GM21786 (cell line): ENCODE data around the gene PDE6B.
"Not testable (repeated sequence)": the region's sequence is repeated elsewhere in the genome, so short reads cannot be mapped to it uniquely, and the experiment has no call there.

Experiments
- ATAC-seq: cut with Tn5 transposase; IDR thresholded peaks from one replicate; pipeline ENCODE4 v1.9.1; 2021; ENCODE audit not compliant: unreplicated experiment

Gene PDE6B

GRCh38 chr4:668219-668618 is 42.8 kb downstream of the PDE6B start:
- not testable (repeated sequence) for ATAC-seq

GRCh38 chr4:669806-670559 is 44.6 kb downstream of the PDE6B start:
- not testable (repeated sequence) for ATAC-seq

DNA sequence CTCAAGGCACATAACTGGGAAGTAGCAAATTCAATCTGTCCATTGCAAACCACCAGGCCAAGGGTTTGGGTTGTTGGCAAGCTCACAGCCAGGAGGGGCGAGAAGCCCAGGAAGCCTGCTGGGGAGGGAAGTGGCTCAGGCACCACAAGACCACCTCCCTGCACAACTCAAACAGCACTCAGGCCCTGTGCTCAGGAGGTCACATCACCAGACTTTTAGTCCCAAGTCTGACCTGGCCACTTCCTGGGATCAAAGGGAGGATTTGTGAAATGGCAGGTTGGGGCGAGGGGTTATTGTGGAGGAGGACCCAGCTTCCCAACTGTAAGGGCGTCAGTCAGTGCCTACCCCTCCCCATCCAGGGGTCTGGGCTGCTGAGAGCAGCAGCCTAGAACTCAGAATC is 46.4 kb downstream of the PDE6B start:
- ATAC-seq: no peak

DNA sequence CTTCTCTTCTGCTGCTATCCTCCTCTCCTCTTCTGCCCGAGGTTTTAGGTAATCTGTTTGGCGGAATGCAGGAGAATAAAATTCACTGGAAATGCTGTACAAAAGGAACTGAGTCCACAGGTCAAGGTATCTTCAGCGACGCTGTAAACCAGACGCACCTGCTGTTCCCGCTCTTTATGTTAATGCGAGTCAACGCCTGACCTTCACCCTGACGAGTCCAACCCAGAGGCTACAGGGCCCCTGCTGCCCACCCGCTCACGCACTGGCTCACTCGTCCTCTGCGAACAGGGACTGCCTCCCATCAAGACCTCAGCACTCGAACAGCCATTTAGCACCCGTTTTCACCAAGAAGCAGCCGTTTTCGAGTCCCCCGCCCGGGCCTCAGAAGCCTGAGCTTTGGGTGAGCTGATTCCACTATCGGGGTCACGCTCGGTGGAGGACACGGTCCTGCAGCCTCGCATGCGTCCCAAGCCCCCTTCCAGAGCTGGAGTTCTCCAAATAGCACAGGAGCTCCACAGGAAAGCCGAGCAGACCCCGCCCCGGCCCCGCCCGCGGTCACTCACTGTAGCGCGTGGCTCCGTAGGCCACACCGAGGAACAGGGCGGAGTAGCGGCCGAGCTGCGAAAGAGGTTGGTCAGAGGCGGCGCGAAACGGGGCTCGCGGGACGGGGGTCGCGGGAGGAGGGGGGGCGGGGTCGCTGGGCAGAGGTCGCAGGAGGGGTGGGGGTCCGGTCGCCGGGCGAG is 48.1 kb downstream of the PDE6B start:
- ATAC-seq: no peak

GRCh38 chr4:674172-675035 is 49.0 kb downstream of the PDE6B start, which contains the start of the genes ATP5ME and MYL5:
Gene ATP5ME, minus strand, starts transcription at chr4:674276. Its CDS starts 29 bp downstream, at chr4:674247.
Gene MYL5, plus strand, starts transcription at chr4:674542. Its CDS starts 3,485 bp downstream, at chr4:678027.
- peak; percentile 68 for ATAC-seq

DNA sequence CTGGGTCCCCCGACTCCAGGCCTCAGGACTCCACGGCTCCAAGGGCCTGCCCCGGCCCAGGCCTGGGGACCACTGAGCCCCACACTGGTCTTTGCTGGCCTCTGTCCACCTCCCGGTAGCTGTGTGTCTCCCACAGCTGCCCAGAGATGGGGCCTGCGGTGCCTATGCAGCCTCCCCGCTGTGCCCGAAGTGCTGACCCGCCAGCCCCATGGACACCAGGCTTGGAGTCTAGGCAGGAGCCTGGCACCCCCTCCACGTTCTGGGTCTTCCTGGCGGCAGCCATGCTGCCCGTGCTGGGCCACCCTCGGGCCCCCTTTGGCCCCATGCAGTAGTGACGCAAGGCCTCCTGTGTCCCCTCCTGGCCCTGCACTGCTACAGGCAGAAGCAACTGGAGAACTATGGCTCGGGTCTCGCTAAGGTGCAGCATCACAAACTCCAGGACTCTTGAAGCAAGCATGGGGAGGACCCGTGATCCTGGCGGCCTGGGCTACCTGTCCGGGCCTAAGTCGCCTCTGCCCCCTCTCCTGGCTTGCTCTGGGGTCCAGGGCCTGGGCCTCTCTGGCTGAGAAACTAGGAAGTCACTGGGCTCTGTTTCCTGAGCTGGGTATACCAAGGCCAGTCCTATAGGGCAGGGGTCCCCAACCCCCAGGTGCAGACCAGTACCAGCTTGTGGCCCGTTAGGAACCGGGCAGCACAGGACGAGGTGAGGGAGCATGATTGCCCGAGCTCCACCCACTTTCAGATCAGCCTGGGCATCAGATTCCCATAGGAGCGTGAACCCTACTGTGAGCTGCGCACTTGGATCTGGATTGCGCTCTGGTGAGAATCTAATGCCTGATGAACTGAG is 49.9 kb downstream of the PDE6B start:
- ATAC-seq: no peak

- peak; percentile 35 for ATAC-seq
Observed at GRCh38 chr4:675980-676870, 50.9 kb downstream of the PDE6B start.

- no peak for ATAC-seq
Observed at GRCh38 chr4:676871-677235, 51.5 kb downstream of the PDE6B start.

- no peak for ATAC-seq
Observed at GRCh38 chr4:677431-678293, 52.3 kb downstream of the PDE6B start.

- ATAC-seq: no peak
Observed at GRCh38 chr4:678331-679103, 53.1 kb downstream of the PDE6B start.

DNA sequence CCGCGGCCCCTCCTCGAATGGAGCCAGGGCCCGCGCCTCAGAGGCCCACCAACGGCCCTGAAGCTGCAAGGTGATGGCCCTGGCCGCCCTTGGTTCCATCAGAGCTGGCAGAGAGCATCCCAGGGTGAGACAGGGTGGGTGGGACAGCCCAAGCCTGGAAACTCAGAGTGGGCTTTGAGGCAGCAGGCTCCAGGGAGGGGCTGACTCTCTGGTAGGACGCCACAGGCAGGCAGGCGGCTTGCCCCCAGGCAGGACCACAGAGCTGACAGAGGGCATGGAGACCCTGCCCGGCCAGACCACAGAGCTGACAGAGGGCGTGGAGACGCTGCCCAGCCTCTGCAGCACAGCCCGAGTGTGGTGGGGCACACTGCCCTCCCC is 53.7 kb downstream of the PDE6B start:
- ATAC-seq: no peak

GRCh38 chr4:679629-680028 is 54.3 kb downstream of the PDE6B start:
- ATAC-seq: no peak

DNA sequence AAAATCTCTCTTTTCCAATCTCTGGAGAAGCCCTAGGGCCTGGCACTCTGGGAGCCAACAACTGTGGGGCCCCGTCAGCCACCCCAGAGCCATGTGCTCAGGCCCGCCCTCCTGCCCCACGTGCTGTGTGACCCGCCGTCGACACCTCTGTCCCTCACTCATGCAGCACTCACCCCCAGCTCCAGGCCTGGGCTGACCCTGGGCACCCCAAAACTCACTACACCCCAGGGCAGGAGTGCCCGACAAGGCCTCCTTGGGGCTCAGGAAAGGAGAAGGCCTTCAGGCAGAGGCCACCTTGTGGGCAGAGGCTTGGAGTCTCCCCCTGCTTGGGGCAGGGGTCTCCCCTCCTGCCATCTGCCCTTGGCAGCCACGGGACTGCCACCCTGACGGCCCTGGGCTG is 54.7 kb downstream of the PDE6B start:
- ATAC-seq: no peak

DNA sequence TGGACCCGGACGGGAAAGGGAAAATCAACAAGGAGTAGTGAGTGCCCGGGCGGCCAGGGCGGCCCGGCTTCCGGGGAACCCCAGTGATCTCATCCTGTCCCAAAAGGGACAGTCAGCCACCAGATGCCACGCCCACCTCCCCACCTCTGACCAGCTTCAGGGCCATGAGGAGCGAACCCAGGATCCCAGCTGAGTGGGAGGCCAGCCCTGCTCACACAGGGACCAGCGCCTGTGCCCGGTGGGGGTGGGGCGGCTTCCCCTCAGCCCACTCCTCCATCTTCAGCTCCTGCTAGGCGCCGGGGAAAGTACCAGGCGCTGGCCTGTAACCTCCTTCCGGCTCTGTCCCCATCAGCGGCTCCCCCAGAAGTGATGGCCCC is 55.2 kb downstream of the PDE6B start:
- ATAC-seq: no peak

DNA sequence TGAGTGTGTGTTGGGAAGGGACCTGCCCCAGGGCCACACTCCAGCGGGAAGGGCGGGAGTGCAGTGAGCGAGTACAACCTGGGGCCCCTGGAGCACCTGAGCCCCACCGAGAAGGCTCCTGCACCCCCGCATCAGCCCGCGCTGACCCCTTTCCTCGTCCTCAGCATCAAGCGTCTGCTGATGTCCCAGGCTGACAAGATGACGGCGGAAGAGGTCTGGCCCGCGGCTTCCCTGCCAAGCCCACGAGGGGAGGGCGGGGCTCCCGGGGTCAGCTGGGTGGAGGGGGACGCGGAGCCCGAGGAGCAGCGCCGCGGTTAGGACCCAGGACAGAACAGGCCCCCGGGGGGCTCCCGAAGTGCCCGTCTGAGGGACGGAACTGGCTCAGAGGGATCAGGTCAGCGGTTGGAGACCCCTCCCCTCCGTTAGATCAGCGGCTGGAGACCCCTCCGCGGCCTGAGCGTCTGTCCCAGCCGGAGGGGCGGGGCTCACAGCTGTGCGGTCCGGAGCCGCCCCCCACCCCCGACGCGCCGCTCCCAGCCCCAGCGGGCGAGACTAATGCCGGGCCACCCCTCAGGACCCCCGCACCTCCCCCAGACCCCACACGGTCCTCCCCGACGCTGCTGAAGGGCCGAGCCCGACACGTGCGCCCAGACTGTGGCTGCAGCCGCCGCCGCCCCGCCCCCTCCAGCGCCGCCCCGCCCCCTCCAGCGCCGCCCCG is 55.7 kb downstream of the PDE6B start:
- no peak for ATAC-seq

DNA sequence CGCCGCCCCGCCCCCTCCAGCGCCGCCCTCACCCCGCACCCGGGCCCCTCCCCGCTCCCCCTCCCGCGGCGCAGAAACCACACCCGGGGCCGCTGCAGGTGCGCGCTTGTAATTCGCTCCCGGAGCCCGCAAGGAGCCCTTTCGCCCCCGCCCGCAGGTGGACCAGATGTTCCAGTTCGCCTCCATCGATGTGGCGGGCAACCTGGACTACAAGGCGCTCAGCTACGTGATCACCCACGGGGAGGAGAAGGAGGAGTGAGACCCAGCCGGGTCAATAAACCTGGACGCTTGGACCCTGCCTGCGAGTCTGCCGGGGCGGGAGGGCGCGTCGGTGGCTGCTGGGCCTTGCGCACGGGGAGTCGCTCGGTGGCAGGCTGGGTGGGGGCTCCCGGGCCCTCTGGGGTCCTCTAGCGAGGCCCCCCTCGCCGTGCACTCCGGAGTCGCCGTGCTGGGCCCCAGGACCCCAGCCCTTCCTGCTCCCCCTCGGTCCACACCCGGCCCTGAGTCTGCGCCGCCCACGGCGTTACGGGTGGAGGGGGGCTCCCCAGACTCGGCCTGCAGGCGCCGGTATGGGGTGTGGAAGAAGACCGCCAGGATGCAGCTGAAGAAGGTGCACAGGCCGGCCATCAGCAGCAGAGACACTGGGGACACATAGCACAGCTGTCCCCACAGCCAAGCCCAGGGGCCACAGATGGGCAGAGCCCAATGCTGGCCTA is 56.5 kb downstream of the PDE6B start:
- ATAC-seq: no peak
